GM12865 (cell line): ENCODE results near the gene NPHP4.

ENCODE experiments used
- DNase-seq: peaks from one replicate; pipeline ENCODE4 v3.0.0; 2010; ENCODE audit warnings: low read depth
- H3K4me3 ChIP-seq: 2 replicates; pipeline ENCODE4 v1.5.1; 2011; ENCODE audit warnings: mild to moderate bottlenecking, low read depth, low read length, control low read depth
- TF ChIP-seq, protein P1 (sequence below): IDR thresholded peaks from 2 replicates; pipeline ENCODE4 v1.5.1; 2011; ENCODE audit warnings: low read length, control low read depth, low read depth, inconsistent platforms; ENCODE audit not compliant: insufficient read depth; ENCODE audit errors: missing control alignments

NPHP4 gene

DNA sequence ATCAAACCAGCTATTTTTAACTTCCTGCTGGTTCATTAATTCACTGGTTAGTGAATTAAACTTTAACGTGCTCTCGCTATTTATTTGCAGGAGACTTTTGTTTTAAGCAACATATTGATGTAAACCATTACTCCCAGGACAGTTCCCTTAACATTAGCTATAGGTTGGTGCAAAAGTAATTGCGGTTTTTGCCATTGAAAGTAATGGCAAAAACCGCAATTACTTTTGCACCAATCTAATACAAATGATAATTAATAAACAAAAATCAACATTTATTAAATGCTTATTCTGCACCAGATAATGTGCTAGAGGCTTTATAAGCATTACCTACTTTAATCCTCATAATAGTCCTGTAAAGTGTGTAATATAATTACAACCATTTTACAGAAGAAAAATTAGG, 176.5 kb downstream of the NPHP4 start:
- no peak overlapping the region for H3K4me3 ChIP-seq
- TF ChIP-seq, protein P1, sequence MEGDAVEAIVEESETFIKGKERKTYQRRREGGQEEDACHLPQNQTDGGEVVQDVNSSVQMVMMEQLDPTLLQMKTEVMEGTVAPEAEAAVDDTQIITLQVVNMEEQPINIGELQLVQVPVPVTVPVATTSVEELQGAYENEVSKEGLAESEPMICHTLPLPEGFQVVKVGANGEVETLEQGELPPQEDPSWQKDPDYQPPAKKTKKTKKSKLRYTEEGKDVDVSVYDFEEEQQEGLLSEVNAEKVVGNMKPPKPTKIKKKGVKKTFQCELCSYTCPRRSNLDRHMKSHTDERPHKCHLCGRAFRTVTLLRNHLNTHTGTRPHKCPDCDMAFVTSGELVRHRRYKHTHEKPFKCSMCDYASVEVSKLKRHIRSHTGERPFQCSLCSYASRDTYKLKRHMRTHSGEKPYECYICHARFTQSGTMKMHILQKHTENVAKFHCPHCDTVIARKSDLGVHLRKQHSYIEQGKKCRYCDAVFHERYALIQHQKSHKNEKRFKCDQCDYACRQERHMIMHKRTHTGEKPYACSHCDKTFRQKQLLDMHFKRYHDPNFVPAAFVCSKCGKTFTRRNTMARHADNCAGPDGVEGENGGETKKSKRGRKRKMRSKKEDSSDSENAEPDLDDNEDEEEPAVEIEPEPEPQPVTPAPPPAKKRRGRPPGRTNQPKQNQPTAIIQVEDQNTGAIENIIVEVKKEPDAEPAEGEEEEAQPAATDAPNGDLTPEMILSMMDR: no peak

DNA sequence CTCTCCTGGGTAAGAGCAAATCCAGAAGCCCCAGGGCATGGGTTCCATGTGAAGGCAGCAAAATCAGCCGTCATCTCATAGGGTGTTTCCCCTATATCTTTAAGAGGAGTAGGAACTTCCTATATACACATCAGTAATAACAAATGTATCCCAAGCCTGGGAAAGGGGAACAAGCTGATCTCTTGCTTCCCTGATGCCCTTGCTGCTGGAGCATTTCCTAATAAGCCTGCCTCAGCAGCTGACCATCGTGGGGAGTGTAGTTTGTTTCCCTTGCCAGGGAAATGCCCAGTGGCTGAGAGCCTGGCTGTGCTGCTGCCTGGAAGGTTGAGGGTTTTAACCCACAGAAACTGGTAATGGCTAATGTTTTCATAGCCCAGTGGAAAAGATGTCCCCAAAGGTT, 177.0 kb downstream of the NPHP4 start:
- no peak for DNase-seq
- TF ChIP-seq, protein P1: no peak
- H3K4me3 ChIP-seq: no peak overlapping the region

More for the DNA sequence above, 176.5 kb downstream of the NPHP4 start:
- DNase-seq: no peak

- TF ChIP-seq, protein P1: no peak
- no peak overlapping the region for H3K4me3 ChIP-seq
Measured at GRCh38 chr1:5814046-5814619, 178.1 kb downstream of the NPHP4 start.

DNA sequence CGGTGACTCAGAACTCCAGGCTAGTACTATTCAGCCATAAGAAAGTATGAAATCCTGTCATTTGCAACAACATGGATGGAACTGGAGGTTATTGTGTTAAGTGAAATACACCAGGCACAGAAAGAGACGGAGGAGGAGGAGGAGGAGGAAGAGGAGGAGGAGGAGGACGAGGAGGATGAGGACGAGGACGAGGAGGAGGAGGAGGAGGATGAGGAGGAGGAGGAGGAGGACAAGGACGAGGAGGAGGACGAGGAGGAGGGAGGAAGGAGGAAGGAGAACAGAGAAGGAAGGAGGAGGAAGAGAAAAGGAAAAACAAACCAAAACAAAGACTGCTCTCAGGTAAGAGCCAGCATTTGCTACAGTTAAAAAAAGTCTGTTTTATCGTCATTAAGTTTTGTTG, 178.7 kb downstream of the NPHP4 start:
- TF ChIP-seq, protein P1: no peak
- no peak overlapping the region for H3K4me3 ChIP-seq
- DNase-seq: no peak

More at GRCh38 chr1:5814046-5814619, 178.1 kb downstream of the NPHP4 start:
- no peak for DNase-seq
